B cell (primary cell): ENCODE measurements around the gene OR1L1.

Experiments
- EZH2 ChIP-seq: IDR thresholded peaks from 2 replicates; pipeline ENCODE4 v1.6.1; 2012; ENCODE audit warnings: borderline replicate concordance, low read depth, mild to moderate bottlenecking, moderate library complexity, low read length; ENCODE audit not compliant: insufficient read depth, poor library complexity, severe bottlenecking
- TF ChIP-seq, protein P1 (sequence below): fragments of 200-600 bp; IDR thresholded peaks from one replicate; pipeline ENCODE4 v1.8.0; 2022; ENCODE audit warnings: antibody characterized with exemption, mild to moderate bottlenecking

DNA sequence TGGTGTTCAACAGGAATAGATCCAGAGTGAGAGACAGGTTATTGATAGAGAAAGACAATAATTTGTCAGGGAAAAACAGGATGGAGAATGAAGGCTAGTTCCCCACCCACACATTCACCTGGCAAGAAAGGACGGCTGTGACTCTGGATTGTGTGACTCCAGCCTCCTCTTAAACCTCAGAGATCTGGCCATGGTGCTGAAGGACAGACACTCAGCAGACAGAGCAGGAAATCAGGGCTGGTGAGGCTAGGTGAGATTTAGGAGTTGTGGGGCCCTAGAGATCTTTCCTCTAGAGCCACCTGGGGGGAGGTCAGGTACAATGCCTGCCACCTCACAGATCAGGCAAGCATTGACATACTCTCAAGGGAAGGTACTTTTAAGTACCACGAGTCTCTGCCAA is 19.3 kb upstream of the OR1L1 start:
- TF ChIP-seq, protein P1, sequence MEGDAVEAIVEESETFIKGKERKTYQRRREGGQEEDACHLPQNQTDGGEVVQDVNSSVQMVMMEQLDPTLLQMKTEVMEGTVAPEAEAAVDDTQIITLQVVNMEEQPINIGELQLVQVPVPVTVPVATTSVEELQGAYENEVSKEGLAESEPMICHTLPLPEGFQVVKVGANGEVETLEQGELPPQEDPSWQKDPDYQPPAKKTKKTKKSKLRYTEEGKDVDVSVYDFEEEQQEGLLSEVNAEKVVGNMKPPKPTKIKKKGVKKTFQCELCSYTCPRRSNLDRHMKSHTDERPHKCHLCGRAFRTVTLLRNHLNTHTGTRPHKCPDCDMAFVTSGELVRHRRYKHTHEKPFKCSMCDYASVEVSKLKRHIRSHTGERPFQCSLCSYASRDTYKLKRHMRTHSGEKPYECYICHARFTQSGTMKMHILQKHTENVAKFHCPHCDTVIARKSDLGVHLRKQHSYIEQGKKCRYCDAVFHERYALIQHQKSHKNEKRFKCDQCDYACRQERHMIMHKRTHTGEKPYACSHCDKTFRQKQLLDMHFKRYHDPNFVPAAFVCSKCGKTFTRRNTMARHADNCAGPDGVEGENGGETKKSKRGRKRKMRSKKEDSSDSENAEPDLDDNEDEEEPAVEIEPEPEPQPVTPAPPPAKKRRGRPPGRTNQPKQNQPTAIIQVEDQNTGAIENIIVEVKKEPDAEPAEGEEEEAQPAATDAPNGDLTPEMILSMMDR: no peak
- no peak for TF ChIP-seq EZH2
